ENCODE measurements around the gene CARD6.
"Not testable (repeated sequence)": the region's sequence is repeated elsewhere in the genome, so short reads cannot be mapped to it uniquely, and the experiment has no call there.

The CARD6 gene, protein sequence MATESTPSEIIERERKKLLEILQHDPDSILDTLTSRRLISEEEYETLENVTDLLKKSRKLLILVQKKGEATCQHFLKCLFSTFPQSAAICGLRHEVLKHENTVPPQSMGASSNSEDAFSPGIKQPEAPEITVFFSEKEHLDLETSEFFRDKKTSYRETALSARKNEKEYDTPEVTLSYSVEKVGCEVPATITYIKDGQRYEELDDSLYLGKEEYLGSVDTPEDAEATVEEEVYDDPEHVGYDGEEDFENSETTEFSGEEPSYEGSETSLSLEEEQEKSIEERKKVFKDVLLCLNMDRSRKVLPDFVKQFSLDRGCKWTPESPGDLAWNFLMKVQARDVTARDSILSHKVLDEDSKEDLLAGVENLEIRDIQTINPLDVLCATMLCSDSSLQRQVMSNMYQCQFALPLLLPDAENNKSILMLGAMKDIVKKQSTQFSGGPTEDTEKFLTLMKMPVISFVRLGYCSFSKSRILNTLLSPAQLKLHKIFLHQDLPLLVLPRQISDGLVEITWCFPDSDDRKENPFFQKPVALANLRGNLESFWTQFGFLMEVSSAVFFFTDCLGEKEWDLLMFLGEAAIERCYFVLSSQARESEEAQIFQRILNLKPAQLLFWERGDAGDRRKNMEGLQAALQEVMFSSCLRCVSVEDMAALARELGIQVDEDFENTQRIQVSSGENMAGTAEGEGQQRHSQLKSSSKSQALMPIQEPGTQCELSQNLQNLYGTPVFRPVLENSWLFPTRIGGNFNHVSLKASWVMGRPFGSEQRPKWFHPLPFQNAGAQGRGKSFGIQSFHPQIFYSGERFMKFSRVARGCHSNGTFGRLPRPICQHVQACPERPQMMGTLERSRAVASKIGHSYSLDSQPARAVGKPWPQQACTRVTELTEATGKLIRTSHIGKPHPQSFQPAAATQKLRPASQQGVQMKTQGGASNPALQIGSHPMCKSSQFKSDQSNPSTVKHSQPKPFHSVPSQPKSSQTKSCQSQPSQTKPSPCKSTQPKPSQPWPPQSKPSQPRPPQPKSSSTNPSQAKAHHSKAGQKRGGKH

GRCh38 chr5:40841068-40841805, at the start of gene CARD6:
TSS of gene CARD6 (plus strand) at chr5:40841367. CDS start at chr5:40841383, 16 bp downstream.
- DNase-seq (ENCODE audit: low read depth in 2 of 2), result no peak

DNA sequence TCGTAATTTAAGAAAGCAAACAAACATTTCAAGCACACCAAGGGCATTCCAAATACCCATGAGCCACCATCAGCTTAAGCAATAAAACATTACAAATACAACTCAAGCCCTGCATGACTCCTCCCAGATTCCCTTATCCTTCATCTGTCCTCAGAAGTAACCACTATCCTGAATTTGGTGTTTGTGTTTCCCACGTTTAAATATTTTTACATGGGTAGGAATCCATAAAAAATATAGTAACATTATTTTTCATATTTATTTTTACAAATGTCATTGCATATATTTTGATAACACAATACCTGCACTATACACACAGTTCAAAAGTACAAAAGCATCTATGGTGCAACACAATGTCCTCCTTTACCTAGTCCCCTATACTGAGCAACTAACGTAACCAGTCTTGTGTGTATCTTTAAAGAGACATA, 49.4 kb upstream of the CARD6 start:
- no peak for DNase-seq (ENCODE audit: low read depth in 2 of 2)

DNA sequence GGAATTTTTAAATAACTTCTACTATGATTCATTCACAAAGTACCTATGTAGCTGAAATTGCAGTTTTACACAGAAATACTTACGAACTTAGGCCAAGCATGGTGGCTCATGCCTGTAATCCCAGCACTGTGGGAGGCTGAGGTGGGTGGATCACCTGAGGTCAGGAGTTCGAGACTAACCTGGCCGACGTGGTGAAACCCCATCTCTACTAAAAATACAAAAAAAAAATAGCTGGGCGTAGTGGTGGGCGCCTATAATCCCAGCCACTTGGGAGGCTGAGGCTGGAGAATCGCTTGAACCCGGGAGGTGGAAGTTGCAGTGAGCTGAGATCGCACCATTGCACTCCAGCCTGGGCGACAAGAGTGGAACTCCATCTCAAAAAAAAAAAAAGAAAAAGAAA, 48.5 kb upstream of the CARD6 start:
- DNase-seq (ENCODE audit: low read depth in 2 of 2), result not testable (repeated sequence)

DNA sequence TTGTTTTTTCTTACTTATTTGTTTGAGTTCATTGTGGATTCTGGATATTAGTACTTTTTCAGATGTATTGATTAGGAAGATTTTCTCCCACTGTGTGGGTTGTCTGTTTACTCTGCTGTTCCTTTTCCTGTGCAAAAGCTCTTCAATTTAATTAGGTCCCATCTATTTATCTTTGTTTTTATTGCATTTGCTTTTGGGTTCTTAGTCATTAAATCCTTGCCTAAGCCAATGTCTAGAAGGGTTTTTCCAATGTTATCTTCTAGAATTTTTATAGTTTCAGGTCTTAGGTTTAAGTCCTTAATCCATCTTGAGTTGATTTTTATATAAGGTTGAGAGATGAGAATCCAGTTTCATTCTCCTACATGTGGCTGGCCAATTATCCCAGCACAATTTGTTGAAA, 46.8 kb upstream of the CARD6 start:
- not testable (repeated sequence) for DNase-seq (ENCODE audit: low read depth in 2 of 2)

- DNase-seq (ENCODE audit: low read depth in 2 of 2), result not testable (repeated sequence)
These were observed 46.3 kb upstream of the CARD6 start for GRCh38 chr5:40794877-40795276.

DNA sequence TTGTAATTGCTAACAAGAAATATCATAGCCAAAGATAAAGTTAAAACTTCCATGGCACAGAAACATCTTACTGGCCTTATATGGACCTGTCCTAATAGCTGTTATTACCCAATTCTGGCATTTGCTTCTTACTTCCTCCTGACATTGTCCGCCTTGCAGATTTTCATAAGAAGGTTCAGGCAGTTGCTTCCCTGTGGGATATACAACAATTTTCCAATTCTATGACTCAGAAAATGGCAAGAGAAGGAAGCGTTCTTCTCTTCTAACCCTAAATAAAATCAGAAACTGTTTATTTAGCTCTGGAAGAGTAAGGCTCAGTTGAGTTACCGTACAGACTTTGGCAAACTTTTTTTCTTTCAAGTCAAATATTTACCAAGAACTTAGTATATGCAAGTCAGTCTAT, 44.7 kb upstream of the CARD6 start:
- no peak for DNase-seq (ENCODE audit: low read depth in 2 of 2)

- DNase-seq (ENCODE audit: low read depth in 2 of 2), result no peak
These were observed 43.7 kb upstream of the CARD6 start for GRCh38 chr5:40797273-40798011.

DNA sequence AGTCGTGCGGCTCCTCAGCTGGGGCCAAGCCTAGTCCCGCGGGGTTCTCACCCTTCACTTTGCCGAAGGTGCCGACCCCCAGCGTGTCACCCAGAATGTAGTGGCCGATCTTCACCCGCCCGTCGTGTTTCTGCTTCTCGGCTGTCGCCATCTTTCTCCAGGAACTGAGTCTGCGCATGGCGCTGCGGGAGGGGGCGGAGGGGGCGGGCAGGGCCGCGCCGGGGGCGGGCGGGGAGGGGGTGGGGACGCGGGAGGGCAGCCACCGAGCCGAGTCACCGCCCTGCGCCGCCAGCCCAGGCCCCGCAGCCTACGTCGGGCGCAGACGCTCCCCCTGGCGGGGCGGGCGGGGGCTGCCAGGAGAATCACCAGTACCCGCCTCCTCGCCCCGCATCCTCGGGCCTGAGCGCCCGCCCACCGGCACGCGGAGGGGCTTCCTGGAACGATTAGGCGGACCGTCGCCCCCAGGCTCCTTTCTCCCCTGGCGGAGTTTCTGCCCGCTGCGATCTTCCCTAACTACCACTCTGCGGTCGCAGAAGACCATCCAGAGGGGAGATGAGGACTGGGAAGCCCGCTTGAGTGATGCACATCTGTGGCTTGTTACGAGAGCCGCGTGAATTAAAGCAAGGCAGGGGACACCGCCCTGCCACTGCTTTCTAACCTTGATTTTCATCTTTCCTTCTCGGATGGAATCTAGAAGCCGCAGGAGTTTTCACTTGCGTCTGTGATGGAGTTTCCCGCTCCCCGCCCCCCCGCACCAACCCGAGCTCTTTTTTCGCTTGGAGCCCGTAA, 43.0 kb upstream of the CARD6 start, which contains the start of gene PRKAA1:
Gene PRKAA1 (minus strand): TSS at position 363 of the 789 bp plus-strand sequence. CDS start 185 bp downstream, at position 178.
- DNase-seq (ENCODE audit: low read depth in 2 of 2), result peak; percentile 66 to 68

GRCh38 chr5:40798801-40799210, 42.4 kb upstream of the CARD6 start:
- DNase-seq (ENCODE audit: low read depth in 2 of 2), result no peak

GRCh38 chr5:40799258-40799657, 41.9 kb upstream of the CARD6 start:
- no peak for DNase-seq (ENCODE audit: low read depth in 2 of 2)

DNA sequence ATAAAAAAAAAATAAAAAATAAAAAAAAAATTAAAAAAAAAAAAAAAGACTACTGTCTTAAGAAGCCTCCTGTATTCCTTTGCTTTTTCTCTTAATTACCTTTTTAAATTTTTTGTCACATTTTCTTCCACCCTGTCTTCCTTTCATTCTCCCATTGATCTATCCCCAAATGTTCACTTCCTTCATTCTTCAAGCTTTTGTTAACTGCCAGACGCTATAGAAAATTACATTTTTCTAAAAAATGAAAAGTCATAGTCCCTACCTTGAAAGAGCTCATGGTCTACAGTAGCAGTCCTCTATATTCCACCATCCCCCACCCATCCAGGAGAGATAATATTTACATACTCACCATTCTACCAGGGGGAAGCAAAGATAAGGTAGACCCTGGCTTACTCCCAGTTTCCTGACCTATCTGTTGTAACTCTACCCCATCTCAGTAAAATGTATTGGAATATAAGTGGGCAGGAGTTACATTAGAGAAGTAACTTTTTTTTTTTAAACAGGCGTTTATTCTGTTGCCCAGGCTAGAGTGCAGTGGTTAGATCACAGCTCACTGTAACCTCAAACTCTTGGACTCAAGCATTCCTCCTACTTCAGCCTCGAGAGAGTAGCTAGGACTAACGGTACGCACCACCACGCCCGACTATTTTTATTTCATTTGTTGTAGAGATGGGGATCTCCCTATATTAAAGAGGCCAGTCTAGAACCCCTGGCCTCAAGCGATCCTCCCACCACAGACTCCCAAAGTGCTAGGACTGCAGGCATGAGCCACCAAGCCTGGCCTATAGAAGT, 39.2 kb upstream of the CARD6 start:
- no peak for DNase-seq (ENCODE audit: low read depth in 2 of 2)

GRCh38 chr5:40812125-40812524, 29.0 kb upstream of the CARD6 start:
- DNase-seq (ENCODE audit: low read depth in 2 of 2), result no peak

- DNase-seq (ENCODE audit: low read depth in 2 of 2), result no peak
These were observed 27.4 kb upstream of the CARD6 start for GRCh38 chr5:40813698-40814281.

DNA sequence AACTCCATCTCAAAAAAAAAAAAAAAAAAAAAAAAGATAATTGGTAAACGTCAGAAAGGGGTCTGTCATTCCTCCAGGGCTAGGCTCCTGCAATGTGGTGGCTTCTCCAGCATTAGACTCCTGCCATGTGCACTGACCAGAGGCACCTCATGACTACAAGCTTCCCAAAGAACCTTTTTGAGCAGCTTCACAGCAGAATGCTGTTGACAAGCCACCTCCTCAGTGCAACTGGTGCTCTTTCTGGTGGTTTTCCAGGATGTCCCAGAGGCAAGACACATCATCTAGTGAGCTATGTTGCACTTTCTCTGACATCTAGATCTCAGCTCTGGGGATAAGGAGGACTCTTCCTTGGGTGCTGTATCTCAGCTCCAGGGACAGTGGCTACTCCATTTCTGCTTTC, 17.7 kb upstream of the CARD6 start:
- no peak for DNase-seq (ENCODE audit: low read depth in 2 of 2)

DNA sequence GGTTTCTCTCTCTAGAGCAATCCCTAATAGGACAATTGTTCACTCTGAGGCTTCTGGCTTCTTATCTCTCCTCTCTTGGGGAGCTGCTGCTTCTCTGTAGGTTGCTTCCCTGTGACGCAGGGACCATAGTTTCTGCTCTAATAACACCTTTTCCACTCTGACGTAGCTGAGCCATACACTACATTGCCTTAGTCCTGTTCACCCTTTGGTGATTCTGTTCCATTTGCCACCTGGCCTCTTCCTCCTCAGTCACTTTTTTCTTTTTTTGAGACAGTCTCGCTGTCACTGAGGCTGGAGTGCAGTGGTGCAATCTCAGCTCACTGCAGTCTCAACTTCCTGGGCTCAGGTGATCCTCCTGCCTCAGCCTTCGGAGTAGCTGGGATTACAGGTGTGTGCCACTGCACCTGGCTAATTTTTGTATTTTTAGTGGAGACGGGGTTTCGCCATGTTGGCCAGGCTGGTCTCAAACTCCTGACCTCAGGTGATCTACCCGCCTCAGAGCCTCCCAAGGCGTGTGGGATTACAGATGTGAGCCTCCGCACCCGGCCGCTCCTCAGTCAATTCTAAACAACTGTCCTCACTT, 15.6 kb upstream of the CARD6 start:
- DNase-seq (ENCODE audit: low read depth in 2 of 2), result not testable (repeated sequence)

GRCh38 chr5:40826489-40827187, 14.5 kb upstream of the CARD6 start:
- DNase-seq (ENCODE audit: low read depth in 2 of 2), result no peak

DNA sequence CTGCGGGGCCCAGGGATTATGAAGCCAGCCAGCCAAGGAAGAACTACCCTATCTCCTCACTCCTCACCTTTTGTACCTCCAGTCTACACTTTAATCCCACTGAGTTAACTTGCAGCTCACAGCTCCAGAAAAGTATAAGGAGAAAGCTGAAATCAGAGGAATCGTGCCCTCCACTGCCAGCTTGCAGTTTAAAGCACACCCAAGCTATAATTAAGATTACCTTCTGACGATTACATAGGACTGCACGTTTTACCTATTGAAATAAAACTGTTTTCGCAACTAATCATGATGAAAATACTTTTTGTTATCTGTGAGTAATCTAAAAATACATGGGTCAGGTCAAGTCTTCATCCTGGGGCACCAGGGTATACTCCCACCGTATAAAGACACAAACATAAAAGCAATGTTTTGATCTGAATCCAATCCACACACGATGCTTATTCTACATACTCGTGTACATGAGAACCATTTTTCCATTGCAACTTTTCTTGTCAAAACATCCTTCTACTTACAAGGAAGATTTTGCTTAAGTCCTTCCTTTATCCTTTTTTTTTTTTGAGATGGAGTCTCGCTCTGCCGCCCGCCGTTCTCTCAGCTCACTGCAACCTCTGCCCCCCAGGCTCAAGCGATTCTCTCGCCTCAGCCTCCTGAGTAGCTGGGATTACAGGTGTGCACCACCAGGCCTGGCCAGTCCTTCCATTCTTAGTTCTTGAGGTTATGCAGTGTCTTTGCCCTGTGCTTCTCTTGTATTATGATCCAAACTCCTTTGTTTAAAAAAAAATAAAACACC, 13.8 kb upstream of the CARD6 start:
- no peak for DNase-seq (ENCODE audit: low read depth in 2 of 2)

Measured in fibroblast of skin of left biceps (primary cell).